Panc1 (cell line): Measurements from ENCODE around the gene DBF4B. TPM values are rescaled to one million over a fixed set of nuclear protein-coding genes. Genes with fewer than 3 reads are reported as not detected.
A peak's percentile ranks its signal among the peaks of the same experiment; 100 is the strongest.

Experiments
- ATAC-seq: fragments of 200-7000 bp; cut with Tn5 transposase; 2 replicates; pipeline ENCODE4 v1.9.1; 2020; ENCODE audit warnings: mild to moderate bottlenecking, moderate library complexity
- BruUV-seq: library from RNA; stranded (reverse); fragments of 400-500 nt; replicated peaks from 2 replicates; lab custom pipeline; 2021; lab: Mats Ljungman, UMichigan
- CTCF ChIA-PET: fragments of 300-600 bp; sonication (Branson Sonifier 250); formaldehyde crosslinking; loops from one replicate; lab custom pipeline; 2022; ENCODE audit warnings: antibody characterized with exemption; lab: Charles Lee
- POLR2A ChIA-PET: fragments of 300-600 bp; sonication (Branson Sonifier 250); formaldehyde crosslinking; loops from one replicate; lab custom pipeline; 2022; ENCODE audit warnings: antibody characterized with exemption; lab: Charles Lee
- DNase-seq: peaks from one replicate; pipeline ENCODE4 v3.0.0-alpha.2; 2010; ENCODE audit warnings: low read depth, low spot score
- H3K27ac ChIP-seq: 2 replicates; pipeline ENCODE4 v1.5.1; 2011; ENCODE audit warnings: mild to moderate bottlenecking, low read length, inconsistent platforms
- H3K27me3 ChIP-seq: fragments of 200-500 bp; sonication (Bioruptor generic); 2 replicates; pipeline ENCODE4 v1.6.0; 2014; ENCODE audit warnings: low read length, inconsistent platforms; ENCODE audit not compliant: control insufficient read depth, insufficient read depth
- H3K36me3 ChIP-seq: fragments of 200-500 bp; sonication (Bioruptor generic); 2 replicates; pipeline ENCODE4 v1.5.1; 2014; ENCODE audit warnings: inconsistent platforms, mild to moderate bottlenecking, low read length, moderate library complexity; ENCODE audit not compliant: control insufficient read depth, insufficient read depth
- H3K4me1 ChIP-seq: 2 replicates; pipeline ENCODE4 v1.5.1; 2011; ENCODE audit warnings: inconsistent platforms, mild to moderate bottlenecking, low read length, moderate library complexity; ENCODE audit not compliant: control insufficient read depth, insufficient read depth
- H3K4me3 ChIP-seq, 2 experiments: 2 replicates each; pipeline ENCODE4 v1.5.1; 2011 to 2012; ENCODE audit warnings: low read depth in 2 of 2, low read length in 2 of 2, mild to moderate bottlenecking in 2 of 2, inconsistent platforms in 1 of 2, moderate library complexity in 1 of 2
- H3K9me3 ChIP-seq: fragments of 200-500 bp; sonication (Bioruptor generic); 2 replicates; pipeline ENCODE4 v1.5.1; 2014; ENCODE audit warnings: low read depth, mild to moderate bottlenecking, inconsistent platforms, low read length, moderate library complexity; ENCODE audit not compliant: control insufficient read depth, insufficient read depth
- CTCF ChIP-seq: fragments of 450-650 bp; IDR thresholded peaks from 2 replicates; pipeline ENCODE4 v1.5.1; 2017; ENCODE audit warnings: mild to moderate bottlenecking
- POLR2AphosphoS5 ChIP-seq: IDR thresholded peaks from 2 replicates; pipeline ENCODE4 v1.6.1; 2012; ENCODE audit warnings: mild to moderate bottlenecking, low read depth, low read length, moderate library complexity
- SIN3A ChIP-seq: IDR thresholded peaks from 2 replicates; pipeline ENCODE4 v1.6.1; 2012; ENCODE audit warnings: low read depth, mild to moderate bottlenecking, low read length, moderate library complexity, borderline replicate concordance; ENCODE audit not compliant: insufficient read depth
- TCF7L2 ChIP-seq: IDR thresholded peaks from 2 replicates; pipeline ENCODE4 v1.6.1; 2011; ENCODE audit warnings: mild to moderate bottlenecking, low read depth, low read length, inconsistent platforms
- in situ Hi-C: cut with HindIII; loops from 2 replicates; pipeline ENCODE4 v1.10.0; 2016; ENCODE audit warnings: low sequenced_read_pairs, low pct_unique_long_range_greater_than_20kb
- intact Hi-C: fragments of 100-400 bp; cut with micrococcal nuclease; formaldehyde crosslinking; loops from one replicate; pipeline ENCODE4 v1.10.0; 2022; ENCODE audit not compliant: unreplicated experiment
- total RNA-seq: library from RNA; stranded (reverse); gene quantifications from one replicate; pipeline ENCODE4 v1.2.1, GENCODE V29; 2021; ENCODE audit not compliant: unreplicated experiment
- TF ChIP-seq, protein P1 (sequence below), 2 experiments: IDR thresholded peaks; 2 replicates each; pipeline ENCODE4 v1.6.1; 2011 to 2012; ENCODE audit warnings: low read depth in 2 of 2, control low read depth in 1 of 2, low read length in 1 of 2, mild to moderate bottlenecking in 1 of 2, moderate library complexity in 1 of 2; ENCODE audit not compliant: insufficient read depth in 1 of 2

Gene DBF4B
- total RNA-seq, 1 experiment from 2014 or later, result 24.0 TPM

DNA sequence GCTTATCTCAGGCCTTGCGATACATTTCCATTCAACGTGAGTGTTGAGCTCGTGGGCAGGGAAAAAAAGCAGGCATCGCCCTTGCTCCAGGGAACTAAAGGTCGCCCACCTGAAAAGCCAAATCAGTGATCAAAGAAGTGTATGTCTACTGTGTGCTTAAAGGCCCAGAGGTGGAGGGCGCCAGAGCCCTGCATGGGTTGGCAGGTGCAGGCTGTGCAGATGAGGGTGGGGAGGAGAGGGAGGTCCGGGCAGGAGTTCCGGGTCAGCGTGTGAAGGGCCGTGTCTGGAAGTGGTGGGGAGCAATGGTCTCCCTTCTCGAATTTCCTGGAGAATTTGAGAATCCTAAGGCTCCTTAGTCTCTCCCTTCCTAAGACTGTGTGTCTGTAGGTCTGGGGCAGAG, 57.5 kb downstream of the DBF4B start:
- no peak overlapping the region for H3K4me3 ChIP-seq
- TF ChIP-seq, protein P1, sequence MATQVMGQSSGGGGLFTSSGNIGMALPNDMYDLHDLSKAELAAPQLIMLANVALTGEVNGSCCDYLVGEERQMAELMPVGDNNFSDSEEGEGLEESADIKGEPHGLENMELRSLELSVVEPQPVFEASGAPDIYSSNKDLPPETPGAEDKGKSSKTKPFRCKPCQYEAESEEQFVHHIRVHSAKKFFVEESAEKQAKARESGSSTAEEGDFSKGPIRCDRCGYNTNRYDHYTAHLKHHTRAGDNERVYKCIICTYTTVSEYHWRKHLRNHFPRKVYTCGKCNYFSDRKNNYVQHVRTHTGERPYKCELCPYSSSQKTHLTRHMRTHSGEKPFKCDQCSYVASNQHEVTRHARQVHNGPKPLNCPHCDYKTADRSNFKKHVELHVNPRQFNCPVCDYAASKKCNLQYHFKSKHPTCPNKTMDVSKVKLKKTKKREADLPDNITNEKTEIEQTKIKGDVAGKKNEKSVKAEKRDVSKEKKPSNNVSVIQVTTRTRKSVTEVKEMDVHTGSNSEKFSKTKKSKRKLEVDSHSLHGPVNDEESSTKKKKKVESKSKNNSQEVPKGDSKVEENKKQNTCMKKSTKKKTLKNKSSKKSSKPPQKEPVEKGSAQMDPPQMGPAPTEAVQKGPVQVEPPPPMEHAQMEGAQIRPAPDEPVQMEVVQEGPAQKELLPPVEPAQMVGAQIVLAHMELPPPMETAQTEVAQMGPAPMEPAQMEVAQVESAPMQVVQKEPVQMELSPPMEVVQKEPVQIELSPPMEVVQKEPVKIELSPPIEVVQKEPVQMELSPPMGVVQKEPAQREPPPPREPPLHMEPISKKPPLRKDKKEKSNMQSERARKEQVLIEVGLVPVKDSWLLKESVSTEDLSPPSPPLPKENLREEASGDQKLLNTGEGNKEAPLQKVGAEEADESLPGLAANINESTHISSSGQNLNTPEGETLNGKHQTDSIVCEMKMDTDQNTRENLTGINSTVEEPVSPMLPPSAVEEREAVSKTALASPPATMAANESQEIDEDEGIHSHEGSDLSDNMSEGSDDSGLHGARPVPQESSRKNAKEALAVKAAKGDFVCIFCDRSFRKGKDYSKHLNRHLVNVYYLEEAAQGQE (IDR thresholded peaks at IDR 0.05; ENCODE audit: insufficient read depth in 1 of 2, low read depth in 2 of 2, low read length in 1 of 2), result no peak
- TF ChIP-seq SIN3A, result no peak
- no peak for TF ChIP-seq POLR2AphosphoS5
- TF ChIP-seq TCF7L2, result no peak
- no peak for TF ChIP-seq CTCF
- no TSS peak for BruUV-seq
- H3K27ac ChIP-seq, result no peak overlapping the region
- no peaks in the 10 kb centered on the region for H3K36me3 ChIP-seq
- CTCF ChIA-PET, result interaction anchor here (0.6 kb wide), 2 partner anchors 11 to 33 kb away, joined by 3 to 6 read pairs; no protein-coding TSS in a partner anchor
- no peaks in the 10 kb centered on the region for H3K27me3 ChIP-seq
- POLR2A ChIA-PET, result no interaction called here
- DNase-seq (no peak), ATAC-seq (no peak)
- in situ Hi-C loops, result no loop called here
- H3K4me1 ChIP-seq, result no peaks in the 10 kb centered on the region
- intact Hi-C loops, result no loop called here
- no peaks in the 10 kb centered on the region for H3K9me3 ChIP-seq

DNA sequence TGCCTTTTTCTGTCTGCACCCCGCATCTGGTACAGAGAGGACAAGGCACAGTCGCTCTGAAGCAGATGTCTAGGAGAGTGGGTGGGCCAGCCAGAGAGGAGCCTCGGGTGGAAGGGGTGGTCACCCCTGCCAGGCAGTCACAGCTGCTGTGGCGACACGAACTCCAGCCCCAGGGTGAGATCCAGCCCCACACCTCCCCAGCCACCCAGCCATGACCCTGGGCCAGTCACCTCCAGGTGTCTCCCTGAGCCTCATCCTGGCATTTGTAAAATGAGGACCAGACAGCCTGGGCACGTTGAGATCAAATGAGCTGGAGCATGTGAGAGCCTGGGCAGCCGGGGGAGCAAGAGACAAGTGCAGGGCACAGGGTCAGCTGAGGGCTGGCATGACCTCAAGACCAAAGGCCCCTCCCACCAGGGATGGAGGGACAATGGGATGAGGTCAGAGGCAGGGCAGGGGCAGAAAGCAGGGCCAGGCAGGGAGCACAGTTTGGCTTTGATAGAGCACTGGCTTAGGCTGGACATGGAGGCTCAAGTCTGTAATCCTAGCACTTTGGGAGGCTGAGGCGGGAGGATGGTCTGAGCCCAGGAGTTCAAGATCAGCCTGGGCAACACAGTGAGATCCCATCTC, 58.1 kb downstream of the DBF4B start:
- intact Hi-C loops, result no loop called here
- Histone ChIP-seq H3K4me3 (no peak overlapping the region), H3K27me3 (no peaks in the 10 kb centered on the region), H3K36me3 (no peaks in the 10 kb centered on the region), H3K27ac (no peak overlapping the region), H3K9me3 (no peaks in the 10 kb centered on the region), H3K4me1 (no peaks in the 10 kb centered on the region)
- DNase-seq, result no peak
- CTCF ChIA-PET, result interaction anchor here (0.6 kb wide), 2 partner anchors 11 to 34 kb away, joined by 3 to 6 read pairs; no protein-coding TSS in a partner anchor
- ATAC-seq, result 0 out of 2 replicates have a peak, but pooled peaks have one; percentile 9
- in situ Hi-C loops, result no loop called here
- TF ChIP-seq, protein P1 (IDR thresholded peaks at IDR 0.05; ENCODE audit: insufficient read depth in 1 of 2, low read depth in 2 of 2, low read length in 1 of 2), result no peak
- no peak for TF ChIP-seq TCF7L2
- TF ChIP-seq CTCF, result no peak
- no peak for TF ChIP-seq POLR2AphosphoS5
- no peak for TF ChIP-seq SIN3A
- POLR2A ChIA-PET, result no interaction called here
- BruUV-seq, result no TSS peak
